Upper lobe of right lung (tissue), 1 donor: ENCODE data around the gene THBS2. TPM values are rescaled to one million over a fixed set of nuclear protein-coding genes. Genes with fewer than 3 reads are reported as not detected.

Experiments
- ATAC-seq: fragments of 200-7000 bp; cut with Tn5 transposase; one replicate; pipeline ENCODE4 v1.9.1; 2020; ENCODE audit warnings: mild to moderate bottlenecking, moderate library complexity
- DNase-seq: peaks from one replicate; pipeline ENCODE4 v3.0.0-alpha.2; 2020
- H3K27ac ChIP-seq: fragments of 200-600 bp; one replicate; pipeline ENCODE4 v1.8.0; 2022
- H3K27me3 ChIP-seq: fragments of 200-600 bp; one replicate; pipeline ENCODE4 v1.8.0; 2022; ENCODE audit warnings: mild to moderate bottlenecking
- H3K36me3 ChIP-seq: fragments of 200-600 bp; one replicate; pipeline ENCODE4 v1.8.0; 2022
- H3K4me1 ChIP-seq: fragments of 200-600 bp; one replicate; pipeline ENCODE4 v1.8.0; 2022
- H3K4me3 ChIP-seq: fragments of 200-600 bp; one replicate; pipeline ENCODE4 v1.8.0; 2022; ENCODE audit warnings: mild to moderate bottlenecking
- H3K9me3 ChIP-seq: fragments of 200-600 bp; one replicate; pipeline ENCODE4 v1.8.0; 2022
- CTCF ChIP-seq: fragments of 200-600 bp; IDR thresholded peaks from one replicate; pipeline ENCODE4 v1.8.0; 2022; ENCODE audit warnings: antibody characterized with exemption
- intact Hi-C: fragments of 100-400 bp; cut with DNase I; formaldehyde crosslinking; loops from one replicate; pipeline ENCODE4 v1.11.0; 2022
- total RNA-seq: library from RNA; stranded (reverse); fragmentation: NEBNext Ultra II Directional; extraction: Animal tissue kit (Norgen Biotek cat#: 25700); gene quantifications from one replicate; pipeline ENCODE4 v1.2.1, GENCODE V29; 2021
- donor health status: DM: no; HTN: yes; CAD: no; lungs with severe emphysema.

Gene THBS2
- total RNA-seq, 1 donor from 2014 or later, result 23.7 TPM

GRCh38 chr6:169210611-169211010 lies 43.0 kb downstream of the THBS2 start:
- intact Hi-C loops, result no loop called here

GRCh38 chr6:169208011-169208410 lies 45.6 kb downstream of the THBS2 start:
- DNase-seq, result no peak
- peaks cover 14% of the 10 kb centered on the region for H3K9me3 ChIP-seq
- H3K4me1 ChIP-seq, result no peaks in the 10 kb centered on the region
- H3K27me3 ChIP-seq, result no peaks in the 10 kb centered on the region
- H3K4me3 ChIP-seq, result no peak overlapping the region
- no peak for TF ChIP-seq CTCF
- intact Hi-C loops, result no loop called here
- ATAC-seq, result no peak
- H3K27ac ChIP-seq, result no peak overlapping the region
- H3K36me3 ChIP-seq, result no peaks in the 10 kb centered on the region

More at GRCh38 chr6:169210611-169211010, 43.0 kb downstream of the THBS2 start:
- Histone ChIP-seq H3K27me3 (no peaks in the 10 kb centered on the region), H3K9me3 (peaks cover 14% of the 10 kb centered on the region), H3K27ac (no peak overlapping the region), H3K4me1 (peaks cover 5% of the 10 kb centered on the region), H3K4me3 (no peak overlapping the region), H3K36me3 (no peaks in the 10 kb centered on the region)
- no peak for DNase-seq
- TF ChIP-seq CTCF, result no peak
- ATAC-seq, result no peak

- H3K4me1 ChIP-seq, result no peaks in the 10 kb centered on the region
- H3K4me3 ChIP-seq, result no peak overlapping the region
- TF ChIP-seq CTCF, result no peak
- peaks cover 14% of the 10 kb centered on the region for H3K9me3 ChIP-seq
- H3K27me3 ChIP-seq, result no peaks in the 10 kb centered on the region
- H3K27ac ChIP-seq, result no peak overlapping the region
- ATAC-seq (no peak), DNase-seq (no peak)
- intact Hi-C loops, result no loop called here
- no peaks in the 10 kb centered on the region for H3K36me3 ChIP-seq
Measured at GRCh38 chr6:169207482-169207881, 46.2 kb downstream of the THBS2 start.

GRCh38 chr6:169205176-169206160 lies 48.2 kb downstream of the THBS2 start:
- Histone ChIP-seq H3K27ac (no peak overlapping the region), H3K4me3 (no peak overlapping the region), H3K36me3 (no peaks in the 10 kb centered on the region), H3K9me3 (peaks cover 14% of the 10 kb centered on the region), H3K4me1 (no peaks in the 10 kb centered on the region), H3K27me3 (no peaks in the 10 kb centered on the region)
- no peak for TF ChIP-seq CTCF
- DNase-seq (no peak), ATAC-seq (no peak)
- intact Hi-C loops, result no loop called here

GRCh38 chr6:169204167-169204566 lies 49.5 kb downstream of the THBS2 start:
- DNase-seq, result no peak
- no peaks in the 10 kb centered on the region for H3K36me3 ChIP-seq
- no peak for TF ChIP-seq CTCF
- no peak overlapping the region for H3K4me3 ChIP-seq
- no peak for ATAC-seq
- H3K4me1 ChIP-seq, result no peaks in the 10 kb centered on the region
- H3K27ac ChIP-seq, result no peak overlapping the region
- H3K9me3 ChIP-seq, result peaks cover 14% of the 10 kb centered on the region
- intact Hi-C loops, result no loop called here
- no peaks in the 10 kb centered on the region for H3K27me3 ChIP-seq
